ACC112 (cell line): ENCODE measurements around the gene IBA57.
"Not testable (repeated sequence)": the region's sequence is repeated elsewhere in the genome, so short reads cannot be mapped to it uniquely, and the experiment has no call there.

Source experiments
- H2AFZ ChIP-seq: fragments of 200-600 bp; sonication (generic); one replicate; pipeline ENCODE4 v1.6.0; 2017; ENCODE audit warnings: antibody characterized with exemption, low read length; ENCODE audit not compliant: unreplicated experiment
- H3K27ac ChIP-seq: fragments of 200-600 bp; sonication (generic); 2 replicates; pipeline ENCODE4 v1.5.1; 2014; ENCODE audit warnings: low read depth, mild to moderate bottlenecking, antibody characterized with exemption, low read length, moderate library complexity
- H3K27me3 ChIP-seq: fragments of 200-600 bp; sonication (generic); 2 replicates; pipeline ENCODE4 v1.6.1; 2014; ENCODE audit warnings: mild to moderate bottlenecking, antibody characterized with exemption, low read length, moderate library complexity, mixed read lengths; ENCODE audit not compliant: insufficient read depth
- H3K36me3 ChIP-seq: fragments of 200-600 bp; sonication (generic); 2 replicates; pipeline ENCODE4 v1.6.1; 2016; ENCODE audit warnings: mild to moderate bottlenecking, antibody characterized with exemption, low read length, moderate library complexity, mixed read lengths; ENCODE audit not compliant: insufficient read depth
- H3K4me1 ChIP-seq: fragments of 200-600 bp; sonication (generic); one replicate; pipeline ENCODE4 v1.6.1; 2016; ENCODE audit warnings: low read length, mixed read lengths; ENCODE audit not compliant: insufficient read depth, unreplicated experiment, control insufficient read depth
- H3K4me3 ChIP-seq: fragments of 200-600 bp; sonication (generic); 2 replicates; pipeline ENCODE4 v1.5.1; 2014; ENCODE audit warnings: mild to moderate bottlenecking, low read depth, low read length
- H3K79me2 ChIP-seq: fragments of 200-600 bp; sonication (generic); one replicate; pipeline ENCODE4 v1.6.0; 2016; ENCODE audit warnings: low read length; ENCODE audit not compliant: control insufficient read depth, unreplicated experiment, insufficient read depth

Gene IBA57

DNA sequence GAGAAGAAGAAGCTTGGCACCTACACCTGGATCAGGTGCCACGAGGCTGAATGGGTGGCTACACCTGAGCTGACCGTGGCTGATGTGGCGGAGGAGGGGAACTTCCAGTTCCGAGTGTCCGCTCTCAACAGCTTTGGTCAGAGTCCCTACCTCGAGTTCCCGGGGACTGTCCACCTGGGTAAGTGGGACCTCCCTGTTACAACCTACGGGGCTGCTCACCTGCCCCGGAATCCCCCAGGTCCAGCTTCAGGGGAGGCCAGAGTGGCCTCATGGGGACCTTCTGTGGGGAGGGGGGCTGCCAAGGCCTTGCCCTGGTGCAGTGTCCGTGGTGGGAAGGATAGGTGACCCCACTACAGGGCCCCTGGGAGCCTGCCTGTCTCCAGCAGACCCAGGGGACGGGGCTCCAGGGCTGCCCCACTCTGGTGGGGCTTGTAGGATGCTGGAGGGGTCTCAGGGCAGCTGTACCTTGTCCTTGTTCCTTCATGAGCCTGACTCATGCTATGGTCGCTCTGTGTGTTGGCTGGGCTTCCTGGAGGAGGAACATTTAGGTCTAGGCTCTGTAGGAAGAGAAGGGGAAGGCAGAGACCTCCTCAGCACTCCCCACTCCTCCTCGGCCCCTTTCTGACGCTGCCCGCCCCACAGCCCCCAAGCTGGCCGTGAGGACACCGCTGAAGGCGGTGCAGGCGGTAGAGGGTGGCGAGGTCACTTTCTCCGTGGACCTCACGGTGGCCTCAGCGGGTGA, 49.5 kb downstream of the IBA57 start:
- no peak overlapping the region for H2AFZ ChIP-seq
- H3K27me3 ChIP-seq, result no peaks in the 10 kb centered on the region; the same call in 1 of the 2 replicates
- H3K4me1 ChIP-seq, result peaks cover 3% of the 10 kb centered on the region
- no peaks in the 10 kb centered on the region for H3K36me3 ChIP-seq
- H3K79me2 ChIP-seq, result no peaks in the 10 kb centered on the region
- no peak overlapping the region for H3K4me3 ChIP-seq
- H3K27ac ChIP-seq, result no peak overlapping the region

DNA sequence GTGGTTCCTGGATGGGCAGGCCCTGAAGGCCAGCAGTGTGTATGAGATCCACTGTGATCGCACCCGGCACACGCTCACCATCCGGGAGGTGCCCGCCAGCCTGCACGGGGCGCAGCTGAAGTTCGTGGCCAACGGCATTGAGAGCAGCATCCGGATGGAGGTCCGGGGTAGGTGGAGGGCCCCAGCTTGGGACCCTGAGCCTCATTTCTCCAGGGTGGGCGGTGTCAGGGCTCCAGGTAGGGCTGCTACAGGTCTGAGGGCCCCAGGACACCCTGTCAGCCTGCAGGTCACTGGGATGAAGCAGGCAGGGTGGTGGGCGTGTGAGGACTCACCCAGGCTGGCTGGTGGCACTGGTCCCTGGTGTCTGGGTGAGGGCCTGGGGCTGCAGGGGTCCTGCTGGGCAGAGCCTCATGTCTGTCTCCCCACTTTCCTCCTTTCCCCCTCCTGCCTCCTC, 50.1 kb downstream of the IBA57 start:
- Histone ChIP-seq H3K79me2 (no peaks in the 10 kb centered on the region), H3K36me3 (no peaks in the 10 kb centered on the region), H3K4me1 (peaks cover 3% of the 10 kb centered on the region), H3K27ac (no peak overlapping the region), H3K4me3 (no peak overlapping the region), H2AFZ (no peak overlapping the region), H3K27me3 (no peaks in the 10 kb centered on the region; the same call in 1 of the 2 replicates)

DNA sequence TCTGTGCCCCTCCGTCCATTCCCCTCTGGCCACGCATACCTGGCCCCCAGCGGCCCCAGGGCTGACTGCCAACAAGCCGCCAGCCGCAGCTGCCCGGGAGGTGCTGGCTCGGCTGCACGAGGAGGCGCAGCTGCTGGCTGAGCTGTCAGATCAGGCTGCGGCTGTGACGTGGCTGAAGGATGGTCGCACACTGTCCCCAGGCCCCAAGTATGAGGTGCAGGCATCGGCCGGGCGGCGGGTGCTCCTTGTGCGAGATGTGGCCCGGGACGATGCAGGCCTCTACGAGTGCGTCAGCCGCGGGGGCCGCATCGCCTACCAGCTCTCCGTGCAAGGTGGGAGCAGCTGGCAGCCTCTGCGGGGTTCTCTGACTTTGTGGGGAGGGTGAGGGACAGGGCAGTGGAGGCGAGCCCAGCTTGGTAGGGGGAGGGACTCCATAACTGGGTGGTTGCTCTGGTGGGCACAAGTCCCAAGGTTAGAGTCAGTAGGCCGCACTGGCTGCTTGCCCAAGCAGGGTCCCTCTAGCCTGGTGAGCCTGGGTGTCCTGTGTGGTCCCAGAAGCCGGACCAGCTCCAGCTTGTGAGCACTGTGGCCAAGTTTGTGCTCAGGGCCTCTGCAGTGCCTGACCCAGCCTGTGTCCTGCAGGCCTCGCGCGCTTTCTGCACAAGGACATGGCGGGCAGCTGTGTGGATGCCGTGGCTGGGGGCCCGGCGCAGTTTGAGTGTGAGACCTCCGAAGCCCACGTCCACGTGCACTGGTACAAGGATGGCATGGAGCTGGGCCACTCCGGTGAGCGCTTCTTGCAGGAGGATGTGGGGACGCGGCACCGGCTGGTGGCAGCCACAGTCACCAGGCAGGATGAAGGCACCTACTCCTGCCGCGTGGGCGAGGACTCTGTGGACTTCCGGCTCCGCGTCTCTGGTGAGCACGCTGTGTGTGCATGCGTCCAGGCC, 51.0 kb downstream of the IBA57 start:
- Histone ChIP-seq H3K27ac (no peak overlapping the region), H3K4me1 (peaks cover 3% of the 10 kb centered on the region), H3K27me3 (no peaks in the 10 kb centered on the region; the same call in 1 of the 2 replicates), H3K36me3 (no peaks in the 10 kb centered on the region), H2AFZ (no peak overlapping the region), H3K4me3 (no peak overlapping the region), H3K79me2 (no peaks in the 10 kb centered on the region)

DNA sequence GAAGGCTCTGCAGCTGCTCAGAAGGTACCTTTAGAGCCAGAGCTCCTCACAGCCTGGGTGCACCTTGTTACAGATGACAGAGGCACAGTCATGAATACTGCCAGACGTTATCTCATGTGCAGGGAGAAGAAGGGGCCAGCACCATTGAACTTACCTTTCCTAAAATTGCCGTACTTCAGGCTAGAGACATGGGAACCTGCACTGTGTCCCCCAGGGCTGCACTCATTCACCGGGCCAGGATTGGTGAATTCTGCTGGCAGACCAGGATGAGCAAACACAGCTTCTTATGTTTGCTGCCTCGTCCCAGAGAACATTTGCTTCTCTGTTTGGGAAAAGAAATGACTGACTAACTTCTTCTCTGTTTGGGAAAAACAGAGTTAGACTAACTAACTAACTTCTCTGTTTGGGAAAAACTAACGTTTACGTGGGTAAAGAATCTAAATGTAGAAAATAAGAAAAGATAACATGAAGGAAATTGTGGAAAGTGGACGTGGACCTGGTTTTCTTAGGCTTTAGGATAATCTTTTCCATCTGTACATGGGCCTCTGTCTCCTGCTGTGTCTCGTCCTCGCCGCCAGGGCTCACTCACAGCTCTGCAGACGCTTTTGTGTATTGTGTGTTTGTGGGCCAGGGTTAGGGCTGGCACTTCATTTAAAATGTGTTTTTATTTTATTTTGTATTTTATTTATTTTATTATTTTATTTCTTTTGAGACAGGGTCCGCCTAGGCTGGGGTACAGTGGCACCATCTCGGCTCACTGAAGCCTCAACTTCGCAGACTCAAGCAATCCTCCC, 52.1 kb downstream of the IBA57 start:
- Histone ChIP-seq H3K27me3 (no peaks in the 10 kb centered on the region), H3K4me1 (no peaks in the 10 kb centered on the region), H3K79me2 (no peaks in the 10 kb centered on the region), H2AFZ (no peak overlapping the region), H3K36me3 (no peaks in the 10 kb centered on the region), H3K4me3 (no peak overlapping the region), H3K27ac (no peak overlapping the region)

DNA sequence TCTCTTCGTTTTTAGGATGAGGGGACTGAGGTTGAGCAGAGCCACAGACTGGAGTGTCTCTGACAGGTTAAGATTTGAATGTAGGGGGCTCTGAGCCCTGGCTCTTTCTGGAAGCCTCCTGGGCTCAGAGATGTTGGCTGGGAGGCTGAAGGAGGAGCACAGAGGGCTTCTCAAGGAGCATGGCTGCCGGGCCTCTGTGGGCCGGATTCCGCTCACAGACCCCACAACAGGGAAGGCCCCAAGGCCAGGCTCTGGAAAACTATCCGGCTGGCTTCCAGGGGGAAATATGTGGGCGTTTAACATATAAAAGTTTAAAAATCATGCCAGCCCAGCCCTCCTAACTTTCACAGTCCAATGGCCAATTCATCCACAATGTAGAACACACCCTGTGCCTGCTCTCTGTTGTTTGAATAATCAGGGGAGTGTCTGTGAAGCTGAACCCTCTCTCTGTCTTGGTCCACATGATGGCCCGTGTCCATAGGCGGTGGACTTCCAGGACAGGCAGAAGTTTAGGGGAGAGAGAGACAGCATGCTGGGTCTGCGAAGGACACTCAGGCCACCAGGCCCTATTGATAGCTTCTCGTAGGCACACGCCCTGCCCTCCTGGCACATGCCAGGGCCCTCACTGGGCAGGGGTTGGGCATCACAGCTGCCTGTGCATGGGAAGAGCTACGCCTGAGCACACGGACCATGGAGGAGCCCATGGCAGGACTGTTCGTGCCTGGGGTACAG, 53.1 kb downstream of the IBA57 start:
- no peaks in the 10 kb centered on the region for H3K79me2 ChIP-seq
- no peaks in the 10 kb centered on the region for H3K27me3 ChIP-seq
- H3K4me1 ChIP-seq, result no peaks in the 10 kb centered on the region
- H2AFZ ChIP-seq, result no peak overlapping the region
- H3K4me3 ChIP-seq, result no peak overlapping the region
- no peak overlapping the region for H3K27ac ChIP-seq
- no peaks in the 10 kb centered on the region for H3K36me3 ChIP-seq

DNA sequence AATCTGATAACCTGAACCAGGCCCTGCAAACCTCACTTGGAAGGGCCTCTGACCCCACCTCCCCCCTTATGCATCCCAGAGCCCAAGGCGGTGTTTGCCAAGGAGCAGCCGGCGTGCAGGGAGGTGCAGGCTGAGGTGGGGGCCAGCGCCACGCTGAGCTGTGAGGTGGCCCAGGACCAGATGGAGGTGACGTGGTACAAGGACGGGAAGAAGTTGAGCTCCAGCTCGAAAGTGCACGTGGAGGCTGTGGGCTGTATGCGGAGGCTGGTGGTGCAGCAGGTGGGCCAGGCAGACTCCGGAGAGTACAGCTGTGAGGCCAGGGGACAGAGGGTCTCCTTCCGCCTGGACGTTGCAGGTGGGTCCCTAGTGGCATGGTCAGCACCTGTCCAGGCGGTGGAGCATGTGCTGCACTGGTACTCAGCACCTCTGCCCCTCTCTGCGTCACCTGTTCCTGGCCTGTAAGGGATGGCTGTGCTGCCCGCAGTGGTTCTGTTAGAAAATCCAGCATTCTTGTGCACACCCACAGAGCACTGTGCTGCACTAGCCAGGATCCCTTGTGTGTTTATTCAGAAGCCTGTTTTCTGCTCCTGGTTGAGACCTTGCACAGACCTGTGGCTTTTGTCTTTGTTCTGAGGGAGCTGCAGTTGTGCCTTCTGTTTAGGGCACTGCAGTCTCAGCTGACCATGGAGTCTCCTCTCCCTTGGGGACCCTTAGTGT, 53.8 kb downstream of the IBA57 start:
- Histone ChIP-seq H3K79me2 (no peaks in the 10 kb centered on the region), H2AFZ (no peak overlapping the region), H3K27me3 (no peaks in the 10 kb centered on the region), H3K36me3 (peaks cover under 1% of the 10 kb centered on the region; the same call in 1 of the 2 replicates), H3K27ac (no peak overlapping the region), H3K4me1 (no peaks in the 10 kb centered on the region), H3K4me3 (no peak overlapping the region)

DNA sequence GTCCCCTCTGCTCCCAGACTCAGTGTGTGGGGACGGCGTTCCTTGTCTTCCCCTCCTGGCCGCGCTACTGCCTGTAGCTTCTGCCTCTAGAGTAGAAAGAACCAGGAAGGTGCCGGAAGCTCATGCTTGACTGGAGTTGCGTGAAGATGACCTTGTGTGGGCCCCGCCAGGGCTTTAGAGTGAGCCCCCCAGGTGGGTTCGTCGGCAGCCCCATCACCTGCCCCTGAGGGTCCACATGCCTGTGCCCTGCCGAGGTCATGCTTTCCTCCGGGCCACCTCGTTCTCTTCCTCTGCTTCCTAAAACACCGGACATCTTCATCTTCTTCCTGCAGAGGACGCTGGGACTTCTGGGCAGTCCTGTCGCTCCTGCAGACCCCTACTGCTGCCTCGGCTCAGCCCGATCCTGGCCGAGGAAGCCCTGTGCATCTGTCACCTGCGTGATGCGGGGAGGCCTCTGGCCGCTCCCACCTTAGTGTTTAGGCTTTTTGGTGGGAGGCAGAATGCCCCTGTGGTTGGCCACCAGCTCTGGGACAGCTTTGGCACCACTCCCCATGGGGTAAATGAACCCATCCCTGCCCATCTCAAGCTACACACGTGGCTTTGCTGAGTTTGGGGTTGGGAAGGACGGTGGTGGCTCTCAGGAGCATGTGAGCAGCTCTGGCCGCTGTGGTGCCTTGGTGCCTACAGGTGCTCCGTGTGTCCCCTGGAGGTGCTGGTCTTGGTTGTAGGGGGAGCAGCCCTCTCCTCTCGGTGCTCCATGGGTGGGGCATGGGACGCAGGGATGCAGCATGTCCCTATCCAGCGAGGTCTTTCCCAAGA, 54.6 kb downstream of the IBA57 start:
- Histone ChIP-seq H3K27me3 (no peaks in the 10 kb centered on the region), H2AFZ (no peak overlapping the region), H3K4me3 (no peak overlapping the region), H3K36me3 (peaks cover 8% of the 10 kb centered on the region), H3K27ac (no peak overlapping the region), H3K79me2 (no peaks in the 10 kb centered on the region), H3K4me1 (no peaks in the 10 kb centered on the region)

DNA sequence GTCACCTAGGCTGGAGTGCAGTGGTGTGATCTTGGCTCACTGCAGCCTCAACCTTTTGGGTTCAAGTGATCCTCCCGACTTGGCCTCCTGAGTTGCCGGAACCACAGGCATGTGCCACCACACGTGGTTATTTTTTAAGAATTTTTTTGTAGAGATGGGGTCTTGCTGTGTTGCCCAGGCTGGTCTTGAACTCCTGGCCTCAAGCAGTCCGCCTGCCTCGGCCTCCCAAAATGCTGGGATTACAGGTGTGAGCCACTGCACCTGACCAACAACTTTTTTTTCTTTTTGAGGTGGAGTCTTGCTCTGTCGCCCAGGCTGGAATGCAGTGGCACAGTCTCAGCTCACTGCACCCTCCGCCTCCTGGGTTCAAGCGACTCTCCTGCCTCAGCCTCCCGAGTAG, 55.5 kb downstream of the IBA57 start:
- not testable (repeated sequence) for H2AFZ ChIP-seq, H3K27ac ChIP-seq, H3K79me2 ChIP-seq, H3K27me3 ChIP-seq, H3K4me3 ChIP-seq, H3K4me1 ChIP-seq
- H3K36me3 ChIP-seq, result peaks cover 16% of the 10 kb centered on the region

DNA sequence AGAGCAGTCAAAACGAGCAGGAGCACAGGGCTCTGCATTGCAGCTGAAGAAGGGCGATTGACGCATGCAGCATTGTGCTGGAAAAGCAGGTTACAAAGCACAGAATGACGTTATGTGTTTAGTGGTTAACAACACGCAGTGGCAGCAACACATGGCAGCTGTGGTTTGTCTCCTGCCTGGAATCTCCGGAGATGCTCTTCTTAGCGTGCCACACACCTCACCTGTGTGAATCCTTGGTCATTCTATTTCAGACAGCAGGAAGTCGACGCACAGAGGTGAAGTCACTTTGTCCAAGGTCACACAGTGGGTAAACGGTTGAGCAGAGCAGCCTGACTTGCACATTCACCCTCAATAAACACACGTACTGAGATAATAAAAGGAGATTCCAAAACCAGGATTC, 56.9 kb downstream of the IBA57 start:
- H3K27me3 ChIP-seq, result no peaks in the 10 kb centered on the region
- no peaks in the 10 kb centered on the region for H3K79me2 ChIP-seq
- no peak overlapping the region for H3K4me3 ChIP-seq
- no peak overlapping the region for H2AFZ ChIP-seq
- H3K27ac ChIP-seq, result no peak overlapping the region
- H3K4me1 ChIP-seq, result peaks cover 12% of the 10 kb centered on the region
- peaks cover 16% of the 10 kb centered on the region for H3K36me3 ChIP-seq
